NCI-H748 (cell line): ENCODE data around the gene CTDSP2.
A peak's percentile ranks its signal among the peaks of the same experiment; 100 is the strongest.
"Not testable (repeated sequence)": the region's sequence is repeated elsewhere in the genome, so short reads cannot be mapped to it uniquely, and the experiment has no call there.

Source experiments
- DNase-seq: peaks from one replicate; lab custom pipeline; 2025; ENCODE audit not compliant: unreplicated experiment; lab: John Stamatoyannopoulos, UW

CTDSP2 gene

GRCh38 chr12:57836442-57837375, 9.8 kb downstream of the CTDSP2 start:
- peak; percentile 41 for DNase-seq

- no peak for DNase-seq
These were observed 10.9 kb downstream of the CTDSP2 start for GRCh38 chr12:57835366-57836288.

DNA sequence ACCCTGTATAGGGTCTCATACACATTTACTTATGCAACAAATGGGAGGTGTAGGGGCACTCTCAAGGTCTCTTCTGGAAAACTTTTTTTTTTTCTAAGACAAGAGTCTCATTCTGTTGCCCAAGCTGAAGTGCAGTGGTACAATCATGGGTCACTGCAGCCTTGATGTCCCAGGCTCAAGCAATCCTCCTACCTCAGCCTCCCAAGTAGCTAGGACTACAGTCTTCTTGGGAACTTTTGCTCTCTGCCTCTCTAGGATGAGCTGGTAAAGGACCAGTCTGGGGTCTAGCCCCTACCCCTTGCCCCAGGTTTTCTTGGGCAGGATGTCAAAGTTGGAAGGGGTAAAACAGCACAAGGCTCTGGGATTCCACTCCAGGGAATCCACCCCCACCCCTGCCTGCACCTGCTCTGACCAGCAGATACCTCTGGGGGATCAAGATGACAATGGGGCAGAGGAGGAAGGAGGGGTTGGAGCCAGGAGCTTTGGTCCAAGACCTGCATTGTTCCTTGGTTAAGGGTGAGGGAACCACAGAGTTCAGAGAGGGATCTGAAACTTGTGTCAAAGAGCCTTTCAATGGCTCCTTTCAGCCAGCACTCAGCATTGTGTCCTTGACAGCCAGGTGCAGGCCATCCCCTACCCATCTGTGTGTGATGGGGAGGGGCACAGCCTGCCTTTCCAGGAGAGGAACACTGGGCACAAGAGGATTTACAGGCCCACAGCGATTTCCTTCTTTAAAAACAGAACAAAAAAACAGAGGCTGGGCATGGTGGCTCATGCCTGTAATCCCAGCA, 12.2 kb downstream of the CTDSP2 start:
- no peak for DNase-seq

GRCh38 chr12:57833672-57834071, 12.9 kb downstream of the CTDSP2 start:
- no peak for DNase-seq

- DNase-seq: no peak
These were observed 13.6 kb downstream of the CTDSP2 start for GRCh38 chr12:57832966-57833365.

GRCh38 chr12:57830393-57830792, 16.1 kb downstream of the CTDSP2 start:
- no peak for DNase-seq

GRCh38 chr12:57829025-57829777, 17.3 kb downstream of the CTDSP2 start:
- no peak for DNase-seq

DNA sequence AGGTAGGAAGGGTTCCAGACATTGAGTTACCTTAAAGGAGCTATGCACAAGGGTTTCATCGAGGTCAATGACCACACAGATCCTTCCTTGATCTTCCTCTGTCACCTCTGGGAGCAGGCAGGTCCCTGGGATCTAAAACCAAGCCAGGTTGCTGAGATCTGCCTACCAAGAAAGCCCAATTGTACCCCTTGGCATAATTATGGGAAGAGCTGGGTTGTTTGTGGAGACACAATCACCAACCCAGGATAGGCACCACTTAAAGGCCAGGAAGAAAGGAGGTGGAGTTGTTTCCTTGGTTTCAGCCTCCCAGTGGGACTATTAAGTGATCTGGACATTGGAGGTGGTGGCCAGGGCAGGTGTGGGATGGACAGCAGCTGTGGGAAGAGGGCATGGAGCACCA, 19.6 kb downstream of the CTDSP2 start:
- DNase-seq: no peak

DNA sequence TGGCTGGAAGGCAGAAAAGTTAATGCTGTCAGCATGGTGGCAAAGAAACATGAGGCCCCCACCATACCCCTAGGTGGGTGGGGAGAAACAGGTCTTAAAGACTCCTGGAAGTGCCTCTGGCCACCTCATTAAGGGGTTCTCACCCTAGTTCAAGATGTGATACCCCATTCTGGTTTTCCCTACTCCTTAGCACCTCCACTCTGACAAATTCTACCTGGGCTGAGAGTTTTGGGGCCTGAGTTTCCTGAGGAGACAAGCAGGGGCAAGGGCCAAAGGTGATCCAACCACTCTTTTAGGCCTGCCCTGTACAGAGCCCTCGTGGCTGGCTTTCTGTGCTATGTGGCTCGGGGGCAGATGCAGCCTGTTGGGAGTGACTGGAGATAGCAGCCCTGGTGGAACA, 20.1 kb downstream of the CTDSP2 start:
- no peak for DNase-seq

GRCh38 chr12:57825451-57825850, 21.1 kb downstream of the CTDSP2 start:
- DNase-seq: no peak

DNA sequence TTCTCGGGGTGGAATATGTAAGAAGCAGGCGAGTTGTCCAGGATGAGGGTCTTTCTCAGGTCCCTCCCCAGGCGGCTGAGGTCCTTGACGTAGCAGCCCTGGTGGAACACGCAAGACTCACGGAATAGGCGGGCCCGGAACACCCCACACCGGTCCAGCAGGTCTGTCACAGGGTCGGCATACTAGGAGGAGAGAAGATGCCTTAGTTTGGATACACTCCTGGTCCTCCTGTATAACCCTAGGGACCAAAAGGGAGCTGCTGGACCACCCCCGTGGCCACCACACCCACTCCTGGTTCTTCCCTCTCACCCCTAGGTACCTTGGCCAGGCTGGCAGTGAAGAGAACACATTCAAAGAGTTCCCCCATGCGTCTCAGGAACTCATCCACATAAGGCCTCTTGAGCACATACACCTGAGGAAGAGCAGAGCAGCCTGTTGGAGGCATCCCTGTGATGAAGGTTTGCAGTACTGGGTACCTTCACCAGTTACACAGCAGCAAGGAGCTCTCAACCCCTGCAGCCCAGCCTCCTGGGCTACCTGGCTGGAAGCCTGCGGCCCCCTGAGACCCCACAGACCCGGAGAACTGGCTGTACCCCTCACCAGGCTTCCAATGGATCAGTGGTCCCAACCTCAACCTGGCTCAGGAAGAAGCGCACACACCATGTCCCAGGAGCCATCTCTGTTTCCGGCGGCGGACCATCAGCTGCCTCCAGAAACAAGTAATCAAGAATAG, 22.5 kb downstream of the CTDSP2 start:
- no peak for DNase-seq

- no peak for DNase-seq
These were observed 23.2 kb downstream of the CTDSP2 start for GRCh38 chr12:57823131-57823907.

DNA sequence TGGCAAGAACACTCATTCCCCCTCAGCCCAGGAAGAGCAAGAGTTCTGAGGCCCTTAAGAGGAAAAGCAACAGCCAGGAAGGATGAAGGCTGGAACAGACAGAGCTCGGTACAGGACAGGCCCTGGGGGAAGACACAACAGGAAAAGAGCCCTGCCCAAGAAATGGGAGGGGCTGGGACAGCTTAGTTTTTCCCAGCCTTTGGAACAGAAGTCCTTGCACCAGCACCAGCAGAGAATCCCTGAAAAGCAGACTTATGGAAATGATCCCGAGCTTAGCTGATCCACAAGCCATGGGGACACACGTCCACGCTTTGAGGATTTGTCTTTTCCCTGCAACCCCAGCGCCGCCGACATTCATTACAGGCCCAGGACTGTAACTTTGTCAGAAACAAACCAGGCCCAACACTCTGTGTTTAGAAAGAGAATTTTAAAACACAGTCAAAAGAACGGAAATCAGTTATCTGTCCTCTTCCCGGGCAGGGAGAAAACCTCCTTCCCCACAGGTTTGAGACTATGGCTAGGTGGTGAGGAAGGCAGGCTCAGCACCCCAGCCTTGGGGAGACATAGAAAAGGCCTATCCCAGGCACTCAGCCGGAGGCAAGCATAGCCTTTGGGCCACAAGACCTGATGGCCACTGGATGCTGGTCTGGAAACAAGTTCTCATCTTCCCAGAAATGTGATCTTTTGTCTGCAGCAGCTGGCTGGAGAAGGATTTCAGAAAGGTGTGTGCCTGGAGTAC, 24.0 kb downstream of the CTDSP2 start:
- DNase-seq: no peak

DNA sequence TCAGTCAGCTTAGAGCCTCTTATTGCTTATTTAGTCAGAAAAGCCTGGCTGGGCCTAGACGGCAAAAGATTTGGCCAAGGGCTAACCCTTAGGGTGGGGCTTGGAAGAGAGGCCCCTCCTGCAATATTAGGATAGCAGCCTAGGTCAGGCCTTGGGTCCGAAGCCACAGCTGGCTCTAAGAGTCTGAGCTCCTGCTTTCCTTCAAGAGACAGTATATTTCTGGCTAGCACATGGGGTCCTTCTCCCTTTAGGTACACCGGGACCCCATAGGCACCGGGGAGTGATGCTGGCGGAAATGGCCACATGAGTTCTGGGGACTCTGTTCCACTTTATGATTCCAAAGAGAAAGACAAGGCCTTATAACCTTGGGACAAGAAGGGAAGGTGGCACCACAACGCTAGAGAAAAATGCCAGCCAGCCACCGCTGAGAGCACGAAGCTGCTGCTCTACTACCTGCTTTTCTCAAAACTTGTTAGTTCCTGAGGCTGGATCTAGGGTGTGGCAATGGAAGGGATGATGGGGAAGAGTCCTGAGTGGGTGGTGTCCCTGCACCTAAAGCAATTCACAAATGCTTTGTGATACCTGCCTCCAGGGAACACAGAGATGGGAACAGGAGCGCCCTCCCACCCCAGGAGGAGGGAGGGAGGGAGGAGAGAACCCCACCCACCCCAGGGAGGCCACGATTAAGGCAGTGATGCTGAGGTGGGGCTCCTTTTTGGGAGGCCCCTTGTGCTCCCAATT, 24.9 kb downstream of the CTDSP2 start:
- no peak for DNase-seq

DNA sequence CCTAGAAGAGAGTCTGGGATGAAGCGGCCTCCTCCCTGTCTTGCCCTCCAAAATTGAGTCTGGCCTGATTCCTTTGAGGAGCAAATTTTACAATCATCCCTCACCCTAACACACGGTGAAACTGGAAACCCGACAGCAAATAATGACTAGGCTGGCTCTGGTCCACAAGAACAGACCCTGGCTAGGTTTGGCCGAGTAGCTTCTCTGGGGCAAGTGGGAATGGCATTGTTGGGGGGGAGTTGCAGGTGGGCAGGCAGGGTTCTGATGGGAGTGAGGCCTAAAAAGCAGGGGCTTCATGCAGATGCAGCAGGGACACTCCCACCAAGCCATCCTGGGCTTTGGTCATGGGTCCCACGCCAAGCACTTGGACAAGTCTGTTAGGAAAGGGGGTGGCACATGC, 25.5 kb downstream of the CTDSP2 start:
- DNase-seq: not testable (repeated sequence)

GRCh38 chr12:57820119-57820518, 26.4 kb downstream of the CTDSP2 start:
- DNase-seq: not testable (repeated sequence)

DNA sequence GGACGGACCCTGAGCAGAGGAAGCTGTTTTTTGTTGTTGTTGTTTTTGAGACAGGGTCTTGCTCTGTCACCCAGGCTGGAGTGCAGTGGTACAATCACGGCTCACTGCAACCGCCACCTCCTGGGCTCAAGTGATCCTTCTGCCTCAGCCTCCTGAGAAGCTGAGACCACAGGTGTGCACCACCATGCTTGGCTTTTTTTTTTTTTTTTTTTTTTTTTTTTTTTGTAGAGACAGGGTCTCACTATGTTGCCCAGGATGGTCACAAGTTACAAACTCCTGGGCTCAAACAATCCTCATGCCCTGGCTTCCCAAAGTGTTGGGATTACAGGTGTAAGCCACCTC, 28.6 kb downstream of the CTDSP2 start:
- DNase-seq: not testable (repeated sequence)
